Measurements from ENCODE around the gene FNIP2.
A peak's percentile ranks its signal among the peaks of the same experiment; 100 is the strongest.
"Not testable (repeated sequence)": the region's sequence is repeated elsewhere in the genome, so short reads cannot be mapped to it uniquely, and the experiment has no call there.

Gene FNIP2

GRCh38 chr4:158920452-158920996 is 151.7 kb downstream of the FNIP2 start:
- not testable (repeated sequence) for H3K27me3 Mint-ChIP-seq; H3K4me3 Mint-ChIP-seq; H3K27ac Mint-ChIP-seq; H3K36me3 Mint-ChIP-seq (ENCODE audit: low read depth); H3K4me1 Mint-ChIP-seq (ENCODE audit: low read depth)
- peaks cover 16% of the 10 kb centered on the region for H3K9me3 Mint-ChIP-seq

DNA sequence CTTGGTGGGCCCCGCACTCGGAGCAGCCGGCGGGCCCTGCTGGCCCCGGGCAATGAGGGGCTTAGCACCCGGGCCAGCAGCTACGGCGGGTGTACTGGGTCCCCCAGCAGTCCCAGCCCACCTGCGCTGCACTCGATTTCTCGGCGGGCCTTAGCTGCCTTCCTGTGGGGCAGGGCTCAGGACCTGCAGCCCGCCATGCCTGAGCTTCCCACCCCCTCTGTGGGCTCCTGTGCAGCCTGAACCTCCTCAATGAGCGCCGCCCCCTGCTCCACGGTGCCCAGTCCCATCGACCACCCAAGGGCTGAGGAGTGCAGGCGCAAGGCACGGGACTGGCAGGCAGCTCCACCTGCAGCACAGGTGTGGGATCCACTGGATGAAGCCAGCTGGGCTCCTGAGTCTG is 158.9 kb downstream of the FNIP2 start:
- not testable (repeated sequence) for H3K9me3 Mint-ChIP-seq; H3K27me3 Mint-ChIP-seq; H3K27ac Mint-ChIP-seq; H3K36me3 Mint-ChIP-seq (ENCODE audit: low read depth); H3K4me1 Mint-ChIP-seq (ENCODE audit: low read depth); H3K4me3 Mint-ChIP-seq

- Mint-ChIP-seq H3K9me3 (no peaks in the 10 kb centered on the region), H3K27ac (no peak overlapping the region)
These were observed 161.3 kb downstream of the FNIP2 start for GRCh38 chr4:158929939-158930638.

DNA sequence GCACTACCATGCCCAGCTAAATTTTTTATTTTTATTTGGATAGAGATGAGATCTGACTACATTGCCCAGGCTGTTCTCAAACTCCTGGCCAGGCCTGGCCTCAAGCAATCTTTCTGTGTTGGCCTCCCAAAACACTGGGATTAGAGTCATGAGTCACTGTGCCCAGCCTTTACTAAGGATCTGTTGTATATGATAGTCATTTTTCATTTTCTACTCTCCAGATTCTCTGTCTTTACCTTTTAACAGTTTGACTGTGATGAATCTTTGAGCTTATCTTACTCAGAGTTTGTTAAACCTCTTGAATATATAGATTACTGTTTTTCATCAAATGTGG is 161.8 kb downstream of the FNIP2 start:
- H3K27me3 Mint-ChIP-seq = no peaks in the 10 kb centered on the region
- no peaks in the 10 kb centered on the region for H3K36me3 Mint-ChIP-seq (ENCODE audit: low read depth)
- H3K4me3 Mint-ChIP-seq = no peak overlapping the region
- no peak overlapping the region for H3K27ac Mint-ChIP-seq
- H3K4me1 Mint-ChIP-seq (ENCODE audit: low read depth) = peaks cover 8% of the 10 kb centered on the region
- no peaks in the 10 kb centered on the region for H3K9me3 Mint-ChIP-seq

More at GRCh38 chr4:158929939-158930638, 161.3 kb downstream of the FNIP2 start:
- Mint-ChIP-seq H3K4me3 (peak overlapping the region; percentile 49), H3K27me3 (no peaks in the 10 kb centered on the region), H3K4me1 (ENCODE audit: low read depth) (peaks cover 8% of the 10 kb centered on the region), H3K36me3 (ENCODE audit: low read depth) (no peaks in the 10 kb centered on the region)

- Mint-ChIP-seq H3K27me3 (peaks cover 7% of the 10 kb centered on the region), H3K4me3 (no peak overlapping the region), H3K9me3 (no peaks in the 10 kb centered on the region), H3K27ac (no peak overlapping the region), H3K36me3 (ENCODE audit: low read depth) (no peaks in the 10 kb centered on the region), H3K4me1 (ENCODE audit: low read depth) (peaks cover 8% of the 10 kb centered on the region)
These were observed 164.4 kb downstream of the FNIP2 start for GRCh38 chr4:158933236-158933635.

GRCh38 chr4:158934996-158935669 is 166.3 kb downstream of the FNIP2 start:
- Mint-ChIP-seq H3K4me1 (ENCODE audit: low read depth) (peaks cover 3% of the 10 kb centered on the region), H3K4me3 (no peak overlapping the region), H3K36me3 (ENCODE audit: low read depth) (no peaks in the 10 kb centered on the region), H3K27me3 (peaks cover 7% of the 10 kb centered on the region), H3K9me3 (no peaks in the 10 kb centered on the region), H3K27ac (no peak overlapping the region)

DNA sequence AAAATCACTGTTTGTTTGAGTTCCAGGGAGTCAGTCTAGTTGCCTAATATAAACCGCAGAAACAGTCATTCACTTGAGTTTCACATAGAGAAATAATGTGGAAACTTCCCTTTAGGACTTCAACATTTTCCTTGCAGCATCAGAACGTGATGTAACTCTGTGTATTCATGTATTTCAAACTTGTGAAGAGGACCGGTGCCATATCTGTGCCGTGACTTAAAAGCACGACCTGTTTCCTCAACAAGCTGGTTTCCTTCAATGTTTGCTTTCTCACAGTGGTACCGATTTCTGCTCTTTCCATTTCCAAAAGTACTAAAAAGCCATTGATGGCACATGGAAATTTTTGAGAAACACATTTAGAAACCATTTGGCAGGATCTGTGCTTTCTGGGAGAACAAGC is 167.4 kb downstream of the FNIP2 start:
- Mint-ChIP-seq H3K27ac (no peak overlapping the region), H3K9me3 (no peaks in the 10 kb centered on the region), H3K27me3 (peaks cover 7% of the 10 kb centered on the region), H3K4me1 (ENCODE audit: low read depth) (no peaks in the 10 kb centered on the region), H3K36me3 (ENCODE audit: low read depth) (no peaks in the 10 kb centered on the region), H3K4me3 (no peak overlapping the region)

DNA sequence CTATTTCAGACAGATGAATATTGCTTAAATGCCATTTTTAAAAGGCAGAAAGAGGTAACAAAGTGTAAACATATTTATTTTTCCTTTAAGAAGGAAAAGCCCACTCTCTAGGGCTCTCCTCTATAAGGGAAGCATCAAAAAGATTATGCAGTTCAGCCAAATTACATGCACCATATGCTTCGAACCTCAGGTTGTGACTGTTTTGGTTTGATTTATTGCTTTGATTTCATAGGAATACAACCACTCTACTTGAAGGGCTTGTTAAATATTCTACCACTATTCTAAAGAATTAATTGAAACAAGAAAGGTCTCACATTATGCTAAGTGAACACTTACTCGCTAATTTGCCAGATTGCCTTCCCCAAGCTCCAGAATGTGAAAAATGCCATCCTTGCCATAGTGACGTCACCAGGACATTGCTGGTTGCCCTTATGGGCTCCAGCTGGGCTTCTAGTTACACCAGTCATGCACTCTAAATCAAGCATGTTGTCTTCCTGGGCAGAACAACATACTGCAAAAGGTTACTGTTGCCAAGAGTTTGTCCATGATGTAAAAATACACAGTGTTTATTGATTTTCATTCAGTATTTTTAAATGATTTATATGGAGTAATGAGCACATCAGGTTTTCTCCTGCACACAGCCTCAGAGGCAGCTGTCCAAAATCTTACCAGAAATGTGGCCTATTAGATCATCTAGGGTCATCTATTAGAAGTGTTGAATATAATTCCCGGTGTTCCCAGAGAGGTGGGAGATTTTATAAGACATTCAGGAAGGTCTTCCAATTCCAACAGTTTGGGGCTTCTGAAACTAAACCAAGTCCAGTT is 169.6 kb downstream of the FNIP2 start:
- no peak overlapping the region for H3K27ac Mint-ChIP-seq
- peaks cover 7% of the 10 kb centered on the region for H3K27me3 Mint-ChIP-seq
- H3K4me1 Mint-ChIP-seq (ENCODE audit: low read depth) = no peaks in the 10 kb centered on the region
- H3K4me3 Mint-ChIP-seq = no peak overlapping the region
- no peaks in the 10 kb centered on the region for H3K9me3 Mint-ChIP-seq
- H3K36me3 Mint-ChIP-seq (ENCODE audit: low read depth) = no peaks in the 10 kb centered on the region

GRCh38 chr4:158940271-158940670 is 171.4 kb downstream of the FNIP2 start:
- no peaks in the 10 kb centered on the region for H3K36me3 Mint-ChIP-seq (ENCODE audit: low read depth)
- no peaks in the 10 kb centered on the region for H3K9me3 Mint-ChIP-seq
- H3K27ac Mint-ChIP-seq = no peak overlapping the region
- no peaks in the 10 kb centered on the region for H3K4me1 Mint-ChIP-seq (ENCODE audit: low read depth)
- peaks cover 11% of the 10 kb centered on the region for H3K27me3 Mint-ChIP-seq
- H3K4me3 Mint-ChIP-seq = no peak overlapping the region

GRCh38 chr4:158941321-158941720 is 172.5 kb downstream of the FNIP2 start:
- Mint-ChIP-seq H3K36me3 (ENCODE audit: low read depth) (no peaks in the 10 kb centered on the region), H3K4me1 (ENCODE audit: low read depth) (no peaks in the 10 kb centered on the region), H3K27me3 (peaks cover 15% of the 10 kb centered on the region), H3K4me3 (no peak overlapping the region), H3K27ac (no peak overlapping the region), H3K9me3 (no peaks in the 10 kb centered on the region)

GRCh38 chr4:158941895-158942294 is 173.1 kb downstream of the FNIP2 start:
- Mint-ChIP-seq H3K27me3 (peaks cover 10% of the 10 kb centered on the region), H3K4me3 (no peak overlapping the region)

GRCh38 chr4:158945529-158946108 is 176.8 kb downstream of the FNIP2 start:
- H3K36me3 Mint-ChIP-seq (ENCODE audit: low read depth) = no peaks in the 10 kb centered on the region
- no peak overlapping the region for H3K27ac Mint-ChIP-seq
- no peak overlapping the region for H3K4me3 Mint-ChIP-seq
- H3K9me3 Mint-ChIP-seq = peaks cover 3% of the 10 kb centered on the region
- no peaks in the 10 kb centered on the region for H3K4me1 Mint-ChIP-seq (ENCODE audit: low read depth)
- peaks cover 13% of the 10 kb centered on the region for H3K27me3 Mint-ChIP-seq

More at GRCh38 chr4:158941895-158942294, 173.1 kb downstream of the FNIP2 start:
- no peaks in the 10 kb centered on the region for H3K4me1 Mint-ChIP-seq (ENCODE audit: low read depth)
- H3K27ac Mint-ChIP-seq = no peak overlapping the region
- H3K9me3 Mint-ChIP-seq = no peaks in the 10 kb centered on the region
- H3K36me3 Mint-ChIP-seq (ENCODE audit: low read depth) = no peaks in the 10 kb centered on the region

GRCh38 chr4:158946825-158947224 is 178.0 kb downstream of the FNIP2 start:
- Mint-ChIP-seq H3K4me1 (ENCODE audit: low read depth) (no peaks in the 10 kb centered on the region), H3K36me3 (ENCODE audit: low read depth) (peaks cover under 1% of the 10 kb centered on the region), H3K27me3 (peaks cover 13% of the 10 kb centered on the region), H3K4me3 (no peak overlapping the region), H3K27ac (no peak overlapping the region), H3K9me3 (peaks cover 9% of the 10 kb centered on the region)

GRCh38 chr4:158948071-158948470 is 179.2 kb downstream of the FNIP2 start:
- Mint-ChIP-seq H3K4me3 (no peak overlapping the region), H3K4me1 (ENCODE audit: low read depth) (no peaks in the 10 kb centered on the region), H3K27ac (no peak overlapping the region), H3K9me3 (peaks cover 20% of the 10 kb centered on the region), H3K27me3 (peaks cover 13% of the 10 kb centered on the region), H3K36me3 (ENCODE audit: low read depth) (peaks cover 11% of the 10 kb centered on the region)

DNA sequence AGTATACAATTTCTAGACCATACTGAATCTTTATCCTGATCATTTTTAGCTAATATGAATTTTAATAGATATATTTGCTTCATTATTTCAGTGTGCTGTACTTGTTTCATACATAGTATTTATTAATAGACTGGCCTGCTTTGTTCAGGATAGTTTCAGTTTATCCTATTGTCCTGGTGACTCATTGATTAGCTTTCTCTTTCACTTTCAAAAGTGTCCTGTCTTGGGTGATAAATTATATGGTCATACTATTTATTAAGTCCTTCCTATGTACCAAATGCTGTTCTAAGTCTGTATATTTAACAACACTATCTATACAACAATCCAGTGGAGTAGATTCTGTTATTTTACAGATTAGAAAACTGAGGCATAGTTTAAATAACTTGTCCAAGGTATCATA is 180.3 kb downstream of the FNIP2 start:
- Mint-ChIP-seq H3K4me1 (ENCODE audit: low read depth) (no peaks in the 10 kb centered on the region), H3K27ac (no peak overlapping the region), H3K27me3 (peaks cover 13% of the 10 kb centered on the region), H3K4me3 (no peak overlapping the region), H3K36me3 (ENCODE audit: low read depth) (peaks cover 11% of the 10 kb centered on the region), H3K9me3 (peaks cover 20% of the 10 kb centered on the region)
